Common myeloid progenitor, CD34-positive (primary cell): ENCODE results near the gene SNX33.

Experiments used
- CTCF ChIA-PET: fragments of 350-600 bp; sonication (Branson Sonifier 250); formaldehyde crosslinking; loops from one replicate; lab custom pipeline; 2021; ENCODE audit warnings: antibody characterized with exemption; lab: Charles Lee
- POLR2A ChIA-PET: fragments of 350-600 bp; sonication (Branson Sonifier 250); formaldehyde crosslinking; loops from one replicate; lab custom pipeline; 2021; ENCODE audit warnings: antibody characterized with exemption; lab: Charles Lee
- DNase-seq, 3 donors: peaks; one replicate each; pipeline versions ENCODE4 v3.0.0 to v3.0.0-alpha.2; 2013
- H3K27ac ChIP-seq, 2 experiments: 1 replicate in 1 of 2; 2 replicates in 1 of 2; pipeline ENCODE4 v1.7.0; 2013; ENCODE audit warnings: inconsistent platforms in 2 of 2, low read length in 2 of 2, mild to moderate bottlenecking in 2 of 2, low read depth in 1 of 2, moderate library complexity in 1 of 2; ENCODE audit not compliant: severe bottlenecking in 2 of 2, insufficient read depth in 1 of 2, poor library complexity in 1 of 2
- H3K27me3 ChIP-seq, 5 experiments: replicated peaks in 2 of 5; 1 replicate in 3 of 5; 2 replicates in 2 of 5; pipeline versions ENCODE4 v1.6.1 to v1.7.0; 2013; ENCODE audit warnings: low read length in 4 of 5, mild to moderate bottlenecking in 2 of 5, moderate library complexity in 2 of 5, inconsistent platforms in 1 of 5; ENCODE audit not compliant: insufficient read depth in 5 of 5, control insufficient read depth in 4 of 5
- H3K36me3 ChIP-seq, 4 experiments: 1 replicate in 2 of 4; 2 replicates in 2 of 4; pipeline versions ENCODE4 v1.6.1 to v1.7.0; 2013; ENCODE audit warnings: low read length in 3 of 4, control low read depth in 1 of 4, mild to moderate bottlenecking in 1 of 4; ENCODE audit not compliant: control insufficient read depth in 4 of 4, insufficient read depth in 4 of 4
- H3K4me1 ChIP-seq, 4 experiments: 1 replicate in 3 of 4; 2 replicates in 1 of 4; pipeline versions ENCODE4 v1.6.1 to v1.7.1; 2013; ENCODE audit warnings: low read length in 3 of 4, mild to moderate bottlenecking in 3 of 4, control low read depth in 1 of 4, inconsistent platforms in 1 of 4, moderate library complexity in 1 of 4; ENCODE audit not compliant: control insufficient read depth in 4 of 4, insufficient read depth in 4 of 4; ENCODE audit errors: control extremely low read depth in 1 of 4
- H3K4me3 ChIP-seq, 7 experiments: 1 replicate in 4 of 7; 2 replicates in 3 of 7; pipeline versions ENCODE4 v1.5.1 to v1.7.0; 2013; ENCODE audit warnings: mild to moderate bottlenecking in 7 of 7, low read length in 6 of 7, moderate library complexity in 6 of 7, inconsistent platforms in 2 of 7, low read depth in 2 of 7, control low read depth in 1 of 7; ENCODE audit not compliant: insufficient read depth in 4 of 7, control insufficient read depth in 1 of 7; ENCODE audit errors: extremely low read depth in 1 of 7
- H3K9me3 ChIP-seq, 5 experiments: 1 replicate in 4 of 5; 2 replicates in 1 of 5; pipeline versions ENCODE4 v1.6.1 to v1.7.1; 2013; ENCODE audit warnings: low read length in 4 of 5, mild to moderate bottlenecking in 2 of 5, inconsistent platforms in 1 of 5, low read depth in 1 of 5, moderate library complexity in 1 of 5; ENCODE audit not compliant: control insufficient read depth in 4 of 5, insufficient read depth in 2 of 5; ENCODE audit errors: control extremely low read depth in 1 of 5
- WGBS: methylation state at CpG from one replicate; pipeline ENCODE4 v1.1.5; 2013; ENCODE audit not compliant: insufficient coverage; 5-methylcytosine and 5-hydroxymethylcytosine counted together

Gene SNX33

GRCh38 chr15:75654201-75654907, 6.6 kb downstream of the SNX33 start:
- H3K36me3 ChIP-seq, result peaks cover 0 to 13% (median 4%) of the 10 kb centered on the region in 4 experiments
- H3K4me1 ChIP-seq, result peaks cover 0 to 16% (median 12%) of the 10 kb centered on the region in 4 experiments
- DNase-seq, result no peak

GRCh38 chr15:75655931-75656330, 8.2 kb downstream of the SNX33 start:
- DNase-seq, result no peak
- H3K4me1 ChIP-seq, result peaks cover 0 to 15% (median 11%) of the 10 kb centered on the region in 4 experiments
- CTCF ChIA-PET, result no interaction called here
- H3K27me3 ChIP-seq, result no peaks in the 10 kb centered on the region
- 90% methylated on average over 2 of the region's 4 CpGs for WGBS
- H3K36me3 ChIP-seq, result peaks cover 0 to 8% (median 4%) of the 10 kb centered on the region in 4 experiments
- no peak overlapping the region for H3K27ac ChIP-seq
- no peak overlapping the region for H3K4me3 ChIP-seq
- no peaks in the 10 kb centered on the region for H3K9me3 ChIP-seq
- POLR2A ChIA-PET, result no interaction called here

More at GRCh38 chr15:75654201-75654907, 6.6 kb downstream of the SNX33 start:
- ChIA-PET POLR2A (no interaction called here), CTCF (interaction anchor here (1.1 to 1.5 kb wide), 2 partner anchors 12 to 14 kb away, joined by 3 to 4 read pairs; partner anchors contain the start of gene IMP3)
- no peak overlapping the region for H3K27ac ChIP-seq
- H3K27me3 ChIP-seq, result no peaks in the 10 kb centered on the region
- H3K9me3 ChIP-seq, result no peaks in the 10 kb centered on the region
- H3K4me3 ChIP-seq, result no peak overlapping the region
- 95% methylated on average over 3 of the region's 4 CpGs for WGBS

- WGBS, result 100% methylated on average over 5 of the region's 5 CpGs
- POLR2A ChIA-PET, result no interaction called here
- peaks cover 0 to 11% (median 7%) of the 10 kb centered on the region in 4 experiments for H3K4me1 ChIP-seq
- no peaks in the 10 kb centered on the region for H3K27me3 ChIP-seq
- peaks cover 0 to 8% (median 4%) of the 10 kb centered on the region in 4 experiments for H3K36me3 ChIP-seq
- no peak overlapping the region for H3K27ac ChIP-seq
- H3K9me3 ChIP-seq, result no peaks in the 10 kb centered on the region
- no peak overlapping the region for H3K4me3 ChIP-seq
- no peak for DNase-seq
- CTCF ChIA-PET, result no interaction called here
Measured at GRCh38 chr15:75656331-75656730, 8.6 kb downstream of the SNX33 start.

- no peaks in the 10 kb centered on the region for H3K27me3 ChIP-seq
- no peak overlapping the region for H3K4me3 ChIP-seq
- H3K4me1 ChIP-seq, result peaks cover 0 to 6% (median 3%) of the 10 kb centered on the region in 4 experiments
- ChIA-PET POLR2A (no interaction called here), CTCF (no interaction called here)
- 96% methylated on average over 21 of the region's 22 CpGs for WGBS
- H3K36me3 ChIP-seq, result peaks cover 0 to 8% (median 4%) of the 10 kb centered on the region in 4 experiments
- H3K9me3 ChIP-seq, result no peaks in the 10 kb centered on the region
- no peak for DNase-seq
- no peak overlapping the region for H3K27ac ChIP-seq
Measured at GRCh38 chr15:75656813-75657212, 9.1 kb downstream of the SNX33 start.

GRCh38 chr15:75659141-75659771, 11.5 kb downstream of the SNX33 start:
- no peaks in the 10 kb centered on the region for H3K4me1 ChIP-seq
- H3K27ac ChIP-seq, result no peak overlapping the region
- no peaks in the 10 kb centered on the region for H3K27me3 ChIP-seq
- DNase-seq, result no peak
- H3K9me3 ChIP-seq, result no peaks in the 10 kb centered on the region
- 100% methylated on average over 6 of the region's 9 CpGs for WGBS
- ChIA-PET POLR2A (no interaction called here), CTCF (no interaction called here)
- H3K36me3 ChIP-seq, result peaks cover 0 to 8% (median 4%) of the 10 kb centered on the region in 4 experiments
- H3K4me3 ChIP-seq, result no peak overlapping the region

- no peak overlapping the region for H3K4me3 ChIP-seq
- H3K27ac ChIP-seq, result no peak overlapping the region
- 95% methylated on average over 13 of the region's 17 CpGs for WGBS
- DNase-seq, result no peak
- peaks cover 0 to 8% (median 4%) of the 10 kb centered on the region in 4 experiments for H3K36me3 ChIP-seq
- CTCF ChIA-PET, result no interaction called here
- no peaks in the 10 kb centered on the region for H3K4me1 ChIP-seq
- no peaks in the 10 kb centered on the region for H3K27me3 ChIP-seq
- no peaks in the 10 kb centered on the region for H3K9me3 ChIP-seq
- POLR2A ChIA-PET, result no interaction called here
Measured at GRCh38 chr15:75659928-75660645, 12.4 kb downstream of the SNX33 start.
